ENCODE results near the gene LRBA.
"Not testable (repeated sequence)": the region's sequence is repeated elsewhere in the genome, so short reads cannot be mapped to it uniquely, and the experiment has no call there.

LRBA gene

GRCh38 chr4:151013944-151014343 lies 1.1 kb downstream of the LRBA start:
- DNase-seq = no peak

GRCh38 chr4:151013491-151013890 lies 1.6 kb downstream of the LRBA start:
- no peak for DNase-seq

GRCh38 chr4:151012820-151013219 lies 2.3 kb downstream of the LRBA start:
- DNase-seq = no peak

- DNase-seq = no peak
These were observed 2.7 kb downstream of the LRBA start for GRCh38 chr4:151012376-151012775.

GRCh38 chr4:151004222-151004621 lies 10.9 kb downstream of the LRBA start:
- DNase-seq = no peak

- no peak for DNase-seq
These were observed 14.2 kb downstream of the LRBA start for GRCh38 chr4:151000747-151001429.

GRCh38 chr4:150999086-150999485 lies 16.0 kb downstream of the LRBA start:
- DNase-seq = no peak

- no peak for DNase-seq
These were observed 17.9 kb downstream of the LRBA start for GRCh38 chr4:150997141-150997540.

- DNase-seq = no peak
These were observed 20.4 kb downstream of the LRBA start for GRCh38 chr4:150994721-150995120.

GRCh38 chr4:150993577-150993976 lies 21.5 kb downstream of the LRBA start:
- DNase-seq = not testable (repeated sequence)

- no peak for DNase-seq
These were observed 24.1 kb downstream of the LRBA start for GRCh38 chr4:150990993-150991392.

GRCh38 chr4:150990250-150990649 lies 24.8 kb downstream of the LRBA start:
- no peak for DNase-seq

- DNase-seq = no peak
These were observed 26.8 kb downstream of the LRBA start for GRCh38 chr4:150988238-150988637.

- DNase-seq = no peak
These were observed 27.9 kb downstream of the LRBA start for GRCh38 chr4:150987204-150987603.

- no peak for DNase-seq
These were observed 29.0 kb downstream of the LRBA start for GRCh38 chr4:150986085-150986484.

GRCh38 chr4:150983851-150984250 lies 31.2 kb downstream of the LRBA start:
- DNase-seq = no peak

- no peak for DNase-seq
These were observed 32.4 kb downstream of the LRBA start for GRCh38 chr4:150982557-150983233.

- no peak for DNase-seq
These were observed 36.1 kb downstream of the LRBA start for GRCh38 chr4:150978738-150979575.

- no peak for DNase-seq
These were observed 38.5 kb downstream of the LRBA start for GRCh38 chr4:150976478-150977118.

- no peak for DNase-seq
These were observed 40.3 kb downstream of the LRBA start for GRCh38 chr4:150974750-150975149.

- DNase-seq = no peak
These were observed 40.8 kb downstream of the LRBA start for GRCh38 chr4:150974252-150974640.

GRCh38 chr4:150973626-150974251 lies 41.3 kb downstream of the LRBA start:
- no peak for DNase-seq

- no peak for DNase-seq
These were observed 42.5 kb downstream of the LRBA start for GRCh38 chr4:150972592-150972991.
